ENCODE results near the gene PLCH2. TPM values are rescaled to one million over a fixed set of nuclear protein-coding genes. Genes with fewer than 3 reads are reported as not detected.

Gene PLCH2
- total and polyA plus RNA-seq, 4 donors, result 0.33 to 1.3 (median 1.0) TPM; not detected in 1

DNA sequence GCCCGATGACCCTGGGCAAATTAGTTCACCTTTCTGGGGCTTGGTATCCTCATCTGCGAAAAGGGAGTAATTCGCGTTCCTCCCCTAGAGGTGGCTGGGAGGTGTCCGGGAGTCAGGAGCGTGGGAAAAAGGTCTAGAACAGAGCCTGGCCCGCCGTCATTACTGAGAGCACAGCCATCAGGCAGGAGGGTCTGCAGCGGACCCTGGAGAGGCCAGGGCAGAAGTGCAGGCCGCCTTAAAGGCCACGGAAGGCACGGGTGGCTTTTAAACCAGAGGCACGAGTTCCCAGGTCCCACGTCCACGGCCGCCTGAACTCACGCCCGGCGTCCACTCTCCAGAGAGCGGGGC lies 49.5 kb downstream of the PLCH2 start:
- peak overlapping the region; percentile 82 to 92 (median 87) for H3K4me3 ChIP-seq (ENCODE audit: low read depth in 1 of 3, low read length in 3 of 3)
- no peak for DNase-seq (ENCODE audit: low spot score)
- H3K27ac ChIP-seq (ENCODE audit: low read depth in 1 of 2, low read length in 2 of 2), result peak overlapping the region; percentile 75 to 82
- TF ChIP-seq JUND (IDR thresholded peaks at IDR 0.05) (no peak), NR2F2 (IDR thresholded peaks at IDR 0.05) (no peak), RAD21 (IDR thresholded peaks at IDR 0.05) (no peak), HNF4A (conservative IDR thresholded peaks at IDR 0.05) (no peak), FOXA2 (IDR thresholded peaks at IDR 0.05) (no peak), FOXA1 (IDR thresholded peaks at IDR 0.05) (no peak), GABPA (IDR thresholded peaks at IDR 0.05 in 1 of 2, conservative IDR thresholded peaks at IDR 0.05 in 1 of 2) (no peak), YY1 (IDR thresholded peaks at IDR 0.05) (no peak), RXRA (IDR thresholded peaks at IDR 0.05) (no peak), REST (IDR thresholded peaks at IDR 0.05) (no peak)
- TF ChIP-seq, protein P1, sequence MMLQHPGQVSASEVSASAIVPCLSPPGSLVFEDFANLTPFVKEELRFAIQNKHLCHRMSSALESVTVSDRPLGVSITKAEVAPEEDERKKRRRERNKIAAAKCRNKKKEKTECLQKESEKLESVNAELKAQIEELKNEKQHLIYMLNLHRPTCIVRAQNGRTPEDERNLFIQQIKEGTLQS (IDR thresholded peaks at IDR 0.05), result no peak
- 2% methylated on average over 20 of the region's 20 CpGs for WGBS
- no peaks in the 10 kb centered on the region for H3K9me3 ChIP-seq (ENCODE audit: control insufficient read depth in 4 of 4, low read length in 3 of 4)
- peaks cover 52 to 75% (median 63%) of the 10 kb centered on the region in 4 donors for H3K4me1 ChIP-seq (ENCODE audit: control insufficient read depth in 4 of 4, insufficient read depth in 4 of 4, low read length in 3 of 4)
- H3K27me3 ChIP-seq (ENCODE audit: control insufficient read depth in 4 of 4, insufficient read depth in 4 of 4, low read length in 3 of 4), result no peaks in the 10 kb centered on the region
- peaks cover 4 to 9% (median 7%) of the 10 kb centered on the region in 4 donors for H3K36me3 ChIP-seq (ENCODE audit: control insufficient read depth in 4 of 4, insufficient read depth in 3 of 4, low read depth in 1 of 4, low read length in 3 of 4)
- peak overlapping the region; percentile 65 to 94 for H3K9ac ChIP-seq (ENCODE audit: low read depth in 1 of 2, low read length in 2 of 2)

- Histone ChIP-seq H3K36me3 (ENCODE audit: control insufficient read depth in 4 of 4, insufficient read depth in 3 of 4, low read depth in 1 of 4, low read length in 3 of 4) (peaks cover 0 to 5% (median 2%) of the 10 kb centered on the region in 4 donors), H3K9me3 (ENCODE audit: control insufficient read depth in 4 of 4, low read length in 3 of 4) (no peaks in the 10 kb centered on the region), H3K9ac (ENCODE audit: low read depth in 1 of 2, low read length in 2 of 2) (peak within 1 kb of the TSS; percentile 65 to 94), H3K4me3 (ENCODE audit: low read depth in 1 of 3, low read length in 3 of 3) (peak within 1 kb of the TSS; percentile 82 to 92 (median 87)), H3K4me1 (ENCODE audit: control insufficient read depth in 4 of 4, insufficient read depth in 4 of 4, low read length in 3 of 4) (peaks cover 56 to 81% (median 69%) of the 10 kb centered on the region in 4 donors), H3K27me3 (ENCODE audit: control insufficient read depth in 4 of 4, insufficient read depth in 4 of 4, low read length in 3 of 4) (no peaks in the 10 kb centered on the region), H3K27ac (ENCODE audit: low read depth in 1 of 2, low read length in 2 of 2) (peak within 1 kb of the TSS; percentile 87 to 95)
- DNase-seq (ENCODE audit: low spot score), result peak; percentile 88
- under 1% methylated on average over 107 of the region's 107 CpGs for WGBS
- no peak for TF ChIP-seq GABPA (IDR thresholded peaks at IDR 0.05 in 1 of 2, conservative IDR thresholded peaks at IDR 0.05 in 1 of 2)
- TF ChIP-seq CTCF (IDR thresholded peaks at IDR 0.05; ENCODE audit: low read depth, low read length, missing input control), result peak; percentile 11
- TF ChIP-seq, protein P1 (IDR thresholded peaks at IDR 0.05), result no peak
- no peak for TF ChIP-seq FOXA1 (IDR thresholded peaks at IDR 0.05)
- no peak for TF ChIP-seq RXRA (IDR thresholded peaks at IDR 0.05)
- TF ChIP-seq YY1 (IDR thresholded peaks at IDR 0.05), result peak; percentile 97
- TF ChIP-seq JUND (IDR thresholded peaks at IDR 0.05), result no peak
- no peak for TF ChIP-seq SP1 (IDR thresholded peaks at IDR 0.05)
- TF ChIP-seq EGR1 (IDR thresholded peaks at IDR 0.05; ENCODE audit: low read depth in 2 of 2), result peak; percentile 56 to 71
- no peak for TF ChIP-seq NR2F2 (IDR thresholded peaks at IDR 0.05)
- TF ChIP-seq ZBTB33 (IDR thresholded peaks at IDR 0.05), result no peak
- no peak for TF ChIP-seq REST (IDR thresholded peaks at IDR 0.05)
- TF ChIP-seq, protein P2, sequence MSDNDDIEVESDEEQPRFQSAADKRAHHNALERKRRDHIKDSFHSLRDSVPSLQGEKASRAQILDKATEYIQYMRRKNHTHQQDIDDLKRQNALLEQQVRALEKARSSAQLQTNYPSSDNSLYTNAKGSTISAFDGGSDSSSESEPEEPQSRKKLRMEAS (IDR thresholded peaks at IDR 0.05), result no peak
- TF ChIP-seq RAD21 (IDR thresholded peaks at IDR 0.05), result no peak
- no peak for TF ChIP-seq HNF4G (IDR thresholded peaks at IDR 0.05)
Observed at GRCh38 chr1:2525920-2526823, 50.1 kb downstream of the PLCH2 start, which contains the start of gene PANK4. Gene PANK4 (minus strand): TSS chr1:2526596. CDS start chr1:2526587, 9 bp downstream.

All from liver (tissue), 9 donors.